Subcutaneous adipose tissue (tissue), 4 donors: ENCODE data around the gene GPR35. TPM values are rescaled to one million over a fixed set of nuclear protein-coding genes. Genes with fewer than 3 reads are reported as not detected.

Experiments
- CTCF ChIP-seq: fragments of 450-650 bp; IDR thresholded peaks from one replicate; pipeline ENCODE4 v1.5.1; 2016; ENCODE audit warnings: low read depth, mild to moderate bottlenecking, control low read depth, antibody characterized with exemption, moderate library complexity
- total RNA-seq, 4 donors: library from RNA; depleted of rRNA; stranded (reverse); fragments of >200 nt; gene quantifications; one replicate each; pipeline ENCODE4 v1.1.0, GENCODE V29; 2016

GPR35 gene
- total RNA-seq, 4 donors from 2014 or later, result 0.44 to 3.9 (median 0.94) TPM; not detected in 1

- TF ChIP-seq CTCF, result no peak
Observed at GRCh38 chr2:240585681-240586197, 39.5 kb upstream of the GPR35 start.

- TF ChIP-seq CTCF, result no peak
Observed at GRCh38 chr2:240586198-240586918, 38.9 kb upstream of the GPR35 start, which contains the start of gene CAPN10. CAPN10 (plus strand) TSS chr2:240586734; CDS start chr2:240586912, 178 bp downstream.

GRCh38 chr2:240586919-240587800 is 38.1 kb upstream of the GPR35 start:
- no peak for TF ChIP-seq CTCF

- TF ChIP-seq CTCF, result no peak
Observed at GRCh38 chr2:240588006-240588655, 37.1 kb upstream of the GPR35 start.

GRCh38 chr2:240588669-240589068 is 36.6 kb upstream of the GPR35 start:
- TF ChIP-seq CTCF, result no peak

GRCh38 chr2:240589375-240589774 is 35.9 kb upstream of the GPR35 start:
- no peak for TF ChIP-seq CTCF
